Mononuclear cell (primary cell): Measurements from ENCODE around the gene MARCHF9. TPM values are rescaled to one million over a fixed set of nuclear protein-coding genes. Genes with fewer than 3 reads are reported as not detected.
"Not testable (repeated sequence)": the region's sequence is repeated elsewhere in the genome, so short reads cannot be mapped to it uniquely, and the experiment has no call there.

Experiments
- H3K27me3 ChIP-seq: 2 replicates; pipeline ENCODE4 v1.6.0; 2011; ENCODE audit warnings: low read length, control low read depth; ENCODE audit not compliant: insufficient read depth
- H3K4me1 ChIP-seq: 2 replicates; pipeline ENCODE4 v1.5.1; 2011; ENCODE audit warnings: mild to moderate bottlenecking, low read length, control low read depth; ENCODE audit not compliant: insufficient read depth
- H3K4me3 ChIP-seq: 2 replicates; pipeline ENCODE4 v1.5.1; 2011; ENCODE audit warnings: mild to moderate bottlenecking, low read length, moderate library complexity
- H3K9me3 ChIP-seq: 2 replicates; pipeline ENCODE4 v1.5.1; 2011; ENCODE audit warnings: low read depth, mild to moderate bottlenecking, control low read depth, low read length
- total RNA-seq: library from RNA; depleted of rRNA; stranded (reverse); fragments of >200 nt; gene quantifications from one replicate; pipeline ENCODE4 v1.2.3, GENCODE V29; 2012

MARCHF9 gene
- total RNA-seq, 1 donor: 13.9 TPM

GRCh38 chr12:57720606-57721595 is 34.0 kb upstream of the MARCHF9 start:
- Histone ChIP-seq H3K4me1 (peaks cover 2% of the 10 kb centered on the region), H3K9me3 (no peaks in the 10 kb centered on the region), H3K4me3 (no peak overlapping the region), H3K27me3 (no peaks in the 10 kb centered on the region)

DNA sequence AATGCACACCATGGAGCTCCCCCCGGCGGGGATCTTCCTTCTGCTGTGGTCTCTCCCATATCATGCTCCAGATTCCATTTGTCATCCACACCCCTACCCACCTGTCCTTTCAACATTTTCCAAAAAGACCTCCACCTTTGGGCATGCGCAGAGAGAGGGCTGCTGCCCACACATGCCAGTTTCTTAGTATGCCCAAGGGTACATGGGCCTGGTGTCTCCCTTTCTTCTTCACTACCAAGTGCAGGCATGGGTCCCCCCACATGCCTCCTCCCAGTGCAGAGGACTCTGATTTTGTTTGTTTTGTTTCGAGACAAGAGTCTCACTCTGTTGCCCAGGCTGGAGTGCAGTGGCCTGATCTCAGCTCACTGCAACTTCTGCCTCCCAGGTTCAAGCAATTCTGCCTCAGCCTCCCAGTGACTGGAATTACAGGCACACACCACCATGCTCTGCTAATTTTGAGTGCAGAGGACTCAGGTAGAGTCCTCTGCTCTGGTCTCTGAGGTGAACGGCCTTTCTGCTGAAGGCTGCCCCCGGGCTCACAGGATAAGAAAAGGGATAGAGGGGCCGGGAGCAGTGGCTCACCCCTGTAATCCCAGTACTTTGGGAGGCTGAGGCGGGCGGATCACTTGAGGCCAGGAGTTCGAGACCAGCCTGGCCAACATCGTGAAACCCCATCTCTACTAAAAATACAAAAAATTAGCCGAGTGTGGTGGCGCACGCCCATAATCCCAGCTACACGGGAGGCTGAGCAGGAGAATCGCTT is 32.9 kb upstream of the MARCHF9 start:
- H3K4me1 ChIP-seq, H3K4me3 ChIP-seq, H3K27me3 ChIP-seq, H3K9me3 ChIP-seq: not testable (repeated sequence)

DNA sequence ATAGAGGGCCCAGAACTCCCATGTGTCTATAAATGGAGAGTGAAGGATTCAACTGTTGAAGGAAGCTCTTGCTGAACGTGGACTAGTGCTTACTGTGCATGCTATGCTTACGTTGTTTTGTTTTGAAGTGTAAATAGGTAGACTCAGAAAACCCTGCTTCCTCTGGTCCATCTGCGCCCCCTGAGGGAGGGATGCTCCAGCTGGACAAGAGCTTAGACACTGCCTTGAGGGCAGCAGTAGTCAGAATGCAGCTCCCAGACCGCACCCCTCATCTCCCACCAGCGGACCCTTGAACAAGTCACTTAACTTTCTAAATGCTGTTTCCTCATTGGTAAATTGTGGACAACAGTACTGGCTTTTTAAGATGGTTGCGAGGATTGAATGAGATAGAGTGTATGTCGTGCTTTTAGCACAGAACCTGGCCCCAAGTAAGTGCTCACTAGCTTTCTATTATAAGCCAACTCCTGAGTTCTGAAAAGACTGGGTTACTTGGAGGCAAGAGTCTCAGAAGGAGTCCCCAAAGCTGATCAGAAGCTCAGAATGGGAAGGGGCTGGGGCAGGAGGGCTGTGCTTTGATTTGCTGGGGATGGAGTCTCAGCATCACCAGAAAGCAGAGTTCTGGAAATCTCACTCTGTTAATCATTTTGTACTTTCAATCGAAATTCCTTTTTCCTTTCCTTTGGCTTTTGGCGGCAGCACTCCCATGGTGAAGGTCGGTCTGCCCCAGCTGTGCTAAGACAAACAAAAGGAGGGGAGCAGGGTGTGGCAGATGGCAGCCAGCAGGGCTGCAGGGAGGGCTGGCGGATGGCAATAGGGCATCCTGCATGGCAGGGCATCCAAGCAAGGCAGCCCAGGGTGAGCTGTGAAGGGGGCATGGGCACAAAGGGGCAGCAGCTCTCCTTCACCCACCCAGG is 31.9 kb upstream of the MARCHF9 start:
- H3K4me1 ChIP-seq: no peaks in the 10 kb centered on the region
- no peaks in the 10 kb centered on the region for H3K9me3 ChIP-seq
- H3K27me3 ChIP-seq: no peaks in the 10 kb centered on the region
- no peak overlapping the region for H3K4me3 ChIP-seq

GRCh38 chr12:57723630-57723962 is 31.3 kb upstream of the MARCHF9 start:
- no peaks in the 10 kb centered on the region for H3K27me3 ChIP-seq
- no peaks in the 10 kb centered on the region for H3K9me3 ChIP-seq
- H3K4me1 ChIP-seq: no peaks in the 10 kb centered on the region

DNA sequence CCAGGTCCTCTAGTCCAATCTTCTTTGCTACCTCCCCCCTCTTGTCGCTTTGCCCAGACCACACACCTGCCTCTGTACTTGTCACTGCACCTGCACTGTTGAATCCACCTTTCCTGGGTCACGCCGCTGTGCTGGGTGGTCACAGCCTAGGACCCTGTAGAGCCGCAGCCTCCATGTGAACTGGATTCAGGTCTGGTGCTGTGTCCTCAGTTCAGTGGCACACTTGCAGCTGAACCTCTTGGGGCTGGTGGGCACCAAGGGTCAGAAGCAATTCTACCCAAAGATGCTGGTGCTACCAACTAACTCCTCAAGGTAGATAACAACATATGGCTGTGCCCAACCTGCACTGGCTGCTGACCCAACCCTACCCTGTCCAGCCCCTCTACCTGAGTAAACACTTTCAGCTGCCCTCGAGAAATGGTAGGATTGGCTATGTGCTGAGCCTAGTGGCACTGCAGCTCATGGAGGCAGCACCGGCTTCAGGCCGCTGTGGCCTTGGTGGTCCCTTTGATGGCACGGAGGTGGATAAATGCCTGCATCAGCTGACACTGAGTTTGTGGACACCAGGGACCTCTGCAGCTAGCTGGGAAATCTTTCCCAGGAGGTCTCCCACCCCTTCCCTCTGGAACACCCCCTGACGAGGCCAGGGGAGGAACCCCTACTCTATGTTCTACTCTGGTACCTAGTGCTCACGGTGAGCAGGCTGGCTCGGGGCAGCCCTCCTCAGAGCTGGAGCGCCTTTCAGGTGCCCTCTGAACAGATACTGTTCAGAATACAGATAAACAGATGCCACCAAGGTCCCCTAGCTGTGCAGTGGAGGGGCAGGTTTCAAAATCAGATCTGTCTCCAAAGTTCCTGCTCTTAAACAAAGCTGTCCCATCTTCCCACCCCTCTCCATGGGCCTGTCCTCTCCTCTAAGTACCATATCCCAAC is 30.6 kb upstream of the MARCHF9 start:
- Histone ChIP-seq H3K4me3 (no peak overlapping the region), H3K4me1 (no peaks in the 10 kb centered on the region), H3K27me3 (no peaks in the 10 kb centered on the region), H3K9me3 (no peaks in the 10 kb centered on the region)

More at GRCh38 chr12:57723630-57723962, 31.3 kb upstream of the MARCHF9 start:
- no peak overlapping the region for H3K4me3 ChIP-seq

DNA sequence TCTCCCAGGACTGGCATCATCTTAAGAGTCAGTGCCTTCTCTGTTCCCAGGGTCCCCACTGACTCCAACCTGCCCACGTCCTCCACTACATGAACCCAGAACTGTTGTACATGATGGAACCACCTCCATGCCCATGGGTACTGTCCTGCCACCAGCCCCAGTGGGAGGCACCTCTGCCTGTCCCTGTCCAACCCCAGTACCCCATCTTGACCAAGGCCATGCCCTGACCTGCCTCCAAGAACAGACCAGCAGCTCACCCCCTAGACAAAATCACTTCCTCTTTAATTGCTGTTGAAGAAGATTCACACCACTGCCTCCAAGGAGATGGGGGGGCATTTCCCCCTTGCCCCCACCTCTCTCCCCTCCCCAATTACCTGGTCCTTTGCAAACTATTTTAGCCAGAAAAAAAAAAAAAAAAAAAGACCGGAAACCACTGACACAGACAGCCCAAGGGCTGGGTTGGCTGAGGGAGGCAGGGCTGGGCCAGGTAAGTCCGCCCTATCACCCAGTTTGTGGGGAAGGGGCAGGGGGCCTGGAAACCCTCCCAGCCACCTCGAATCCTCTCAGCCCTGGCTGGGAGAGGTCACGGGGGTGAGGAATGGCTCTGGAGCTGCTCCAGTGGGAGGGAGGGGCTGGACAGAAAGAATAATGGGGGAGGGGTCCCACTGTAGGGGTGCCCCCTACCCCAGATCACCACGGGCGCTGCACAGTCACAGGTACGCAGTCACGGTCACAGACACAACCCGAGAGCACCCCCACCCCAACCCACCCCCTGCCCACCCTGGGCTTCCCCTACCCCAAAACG is 29.8 kb upstream of the MARCHF9 start:
- no peaks in the 10 kb centered on the region for H3K4me1 ChIP-seq
- no peak overlapping the region for H3K4me3 ChIP-seq
- no peaks in the 10 kb centered on the region for H3K9me3 ChIP-seq
- H3K27me3 ChIP-seq: no peaks in the 10 kb centered on the region

DNA sequence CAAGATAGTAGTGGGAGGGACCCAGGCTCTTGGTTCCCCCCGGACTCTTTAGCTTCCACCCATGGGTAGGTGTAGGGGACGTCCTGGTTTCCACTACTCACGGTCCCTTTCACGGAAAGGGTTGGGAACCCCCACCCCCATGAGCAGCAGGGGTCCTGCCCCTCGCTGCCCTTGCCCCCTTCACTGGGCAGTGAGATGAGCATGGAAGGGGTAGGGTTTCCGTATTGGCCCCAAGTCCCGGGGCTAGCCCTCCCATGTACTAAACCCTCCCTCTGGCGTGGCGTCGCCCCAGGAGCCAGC is 29.1 kb upstream of the MARCHF9 start:
- no peaks in the 10 kb centered on the region for H3K4me1 ChIP-seq
- H3K4me3 ChIP-seq: no peak overlapping the region
- H3K27me3 ChIP-seq: no peaks in the 10 kb centered on the region
- H3K9me3 ChIP-seq: no peaks in the 10 kb centered on the region

GRCh38 chr12:57726151-57726883 is 28.6 kb upstream of the MARCHF9 start:
- Histone ChIP-seq H3K4me3 (no peak overlapping the region), H3K9me3 (no peaks in the 10 kb centered on the region), H3K27me3 (no peaks in the 10 kb centered on the region), H3K4me1 (no peaks in the 10 kb centered on the region)

DNA sequence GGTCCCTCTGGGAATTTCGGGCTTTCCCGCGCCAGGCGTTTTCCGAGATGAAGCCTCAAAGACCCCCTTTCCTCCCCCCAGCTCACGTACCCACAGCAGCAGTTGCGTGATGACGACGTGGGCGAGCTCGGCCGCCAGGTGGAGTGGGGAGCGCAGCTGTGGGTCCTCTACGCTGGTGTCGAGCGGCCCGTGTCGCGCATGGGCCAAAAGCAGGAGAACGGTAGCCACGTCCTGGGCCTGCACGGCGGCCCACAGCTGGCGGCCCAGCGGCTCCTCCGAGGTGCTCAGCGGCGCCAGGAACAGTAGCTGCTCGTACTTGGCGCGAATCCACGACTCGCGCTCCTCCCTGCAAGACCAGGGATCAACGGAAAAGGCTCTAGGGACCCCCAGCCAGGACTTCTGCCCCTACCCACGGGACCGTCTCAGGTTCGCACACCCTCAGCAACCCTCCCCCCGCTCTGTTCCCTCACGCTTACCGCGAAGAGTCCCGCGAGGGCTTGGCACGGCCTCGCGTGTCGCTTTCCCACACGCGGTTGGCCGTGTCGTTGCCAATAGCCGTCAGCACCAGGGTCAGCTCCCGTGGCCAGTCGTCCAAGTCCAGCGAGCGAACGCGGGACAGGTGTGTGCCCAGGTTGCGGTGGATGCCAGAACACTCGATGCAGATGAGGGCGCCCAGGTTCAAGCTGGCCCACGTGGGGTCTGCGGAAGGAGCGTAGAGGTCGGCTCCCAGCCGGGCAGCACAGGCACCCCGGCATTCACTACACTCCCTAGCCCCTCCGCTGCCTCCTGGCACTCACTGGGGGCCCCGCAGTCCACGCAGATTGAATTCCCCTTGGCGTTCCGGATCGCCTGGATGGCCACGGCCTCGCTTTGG is 27.8 kb upstream of the MARCHF9 start:
- H3K27me3 ChIP-seq: no peaks in the 10 kb centered on the region
- H3K4me1 ChIP-seq: no peaks in the 10 kb centered on the region
- H3K4me3 ChIP-seq: no peak overlapping the region
- H3K9me3 ChIP-seq: no peaks in the 10 kb centered on the region

DNA sequence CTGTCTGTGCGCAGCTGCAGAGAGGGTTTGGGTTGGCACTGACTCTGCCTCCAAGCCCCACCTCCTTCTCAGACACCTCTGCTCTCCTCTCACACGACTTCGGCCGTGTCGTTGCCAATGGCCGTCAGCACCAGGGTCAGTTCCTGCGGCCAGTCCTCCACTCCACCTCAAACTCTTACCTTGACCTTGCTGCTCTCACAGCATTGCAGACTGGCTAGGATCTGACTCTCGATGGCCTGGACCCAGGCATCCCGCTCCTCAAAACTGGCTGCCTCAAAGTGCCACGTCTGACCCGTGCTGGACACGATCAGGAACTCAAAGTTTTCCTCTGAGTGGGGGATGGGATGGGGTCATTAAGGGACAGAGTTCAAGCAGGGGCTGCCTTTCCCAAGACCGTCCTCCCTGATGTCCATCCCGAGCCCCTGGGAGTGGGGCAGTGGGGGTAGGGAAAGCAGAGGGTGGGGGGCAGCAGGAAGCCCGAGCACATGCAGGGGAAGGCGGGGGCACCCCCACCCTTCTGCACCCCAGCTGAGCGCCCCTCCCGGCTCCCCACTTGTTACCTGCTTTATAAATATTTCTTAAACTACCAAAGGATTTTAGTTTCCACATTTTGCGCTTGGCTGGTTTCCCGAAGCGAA is 27.0 kb upstream of the MARCHF9 start:
- Histone ChIP-seq H3K4me3 (no peak overlapping the region), H3K4me1 (no peaks in the 10 kb centered on the region), H3K27me3 (no peaks in the 10 kb centered on the region), H3K9me3 (no peaks in the 10 kb centered on the region)

- Histone ChIP-seq H3K27me3 (no peaks in the 10 kb centered on the region), H3K4me1 (no peaks in the 10 kb centered on the region), H3K4me3 (no peak overlapping the region), H3K9me3 (no peaks in the 10 kb centered on the region)
These were observed 25.5 kb upstream of the MARCHF9 start for GRCh38 chr12:57729321-57729844.
